Epidermal melanocyte (primary cell): ENCODE results near the gene PAFAH1B2.
"Not testable (repeated sequence)": the region's sequence is repeated elsewhere in the genome, so short reads cannot be mapped to it uniquely, and the experiment has no call there.

ENCODE experiments used
- DNase-seq: peaks from one replicate; pipeline ENCODE4 v3.0.0; 2011; ENCODE audit warnings: low spot score; ENCODE audit not compliant: insufficient read length

Gene PAFAH1B2

DNA sequence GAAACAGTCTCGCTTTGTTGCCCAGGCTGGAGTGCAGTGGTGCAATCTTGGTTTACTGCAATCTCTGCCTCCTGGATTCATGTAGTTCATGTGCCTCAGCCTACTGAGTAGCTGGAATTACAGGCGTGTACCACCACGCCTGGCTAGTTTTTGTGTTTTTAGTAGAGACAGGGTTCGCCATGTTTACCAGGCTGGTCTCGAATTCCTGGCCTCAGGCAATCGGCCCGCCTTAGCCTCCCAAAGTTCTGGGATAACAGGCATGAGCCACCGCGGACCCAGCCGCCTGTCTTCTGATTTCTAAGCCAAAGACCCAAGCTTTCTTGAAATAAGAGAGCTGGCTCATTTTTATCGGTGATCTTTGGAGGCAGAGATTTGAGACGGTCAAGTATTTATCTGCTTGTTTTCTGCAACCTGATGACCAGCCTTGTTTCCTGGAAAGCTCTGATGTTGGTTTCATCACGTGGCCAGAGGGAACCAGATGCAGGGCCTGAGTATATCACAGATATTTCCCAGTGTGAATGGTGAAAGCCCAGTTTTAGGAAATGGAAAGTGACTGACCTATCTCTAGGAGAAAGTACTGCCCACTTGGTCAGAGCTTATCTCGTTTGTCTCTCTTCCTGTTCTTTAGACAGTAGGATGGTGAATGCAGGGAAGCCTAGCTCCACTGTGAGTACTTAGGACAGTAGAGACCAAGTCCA, 28.8 kb downstream of the PAFAH1B2 start:
- no peak for DNase-seq

DNA sequence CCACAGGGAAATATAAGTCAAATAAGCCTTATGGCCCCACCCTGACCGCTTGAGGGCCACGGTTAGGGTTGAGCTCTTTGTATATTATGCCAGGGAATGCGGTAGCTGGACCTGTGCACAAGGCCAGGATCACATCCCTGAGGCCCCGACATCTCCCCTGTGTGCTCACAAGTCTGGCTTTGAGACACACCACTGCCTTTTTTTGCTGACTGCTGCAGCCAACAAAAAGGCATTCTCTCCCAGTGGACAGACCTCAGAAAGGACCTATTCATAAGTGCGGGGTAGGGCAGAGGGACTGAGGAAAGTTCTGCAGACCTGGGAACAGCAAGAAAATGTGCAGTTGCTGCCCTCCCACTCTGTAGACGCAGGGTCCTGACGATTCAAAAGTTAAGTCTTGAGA, 31.0 kb downstream of the PAFAH1B2 start:
- peak; percentile 68 for DNase-seq

DNA sequence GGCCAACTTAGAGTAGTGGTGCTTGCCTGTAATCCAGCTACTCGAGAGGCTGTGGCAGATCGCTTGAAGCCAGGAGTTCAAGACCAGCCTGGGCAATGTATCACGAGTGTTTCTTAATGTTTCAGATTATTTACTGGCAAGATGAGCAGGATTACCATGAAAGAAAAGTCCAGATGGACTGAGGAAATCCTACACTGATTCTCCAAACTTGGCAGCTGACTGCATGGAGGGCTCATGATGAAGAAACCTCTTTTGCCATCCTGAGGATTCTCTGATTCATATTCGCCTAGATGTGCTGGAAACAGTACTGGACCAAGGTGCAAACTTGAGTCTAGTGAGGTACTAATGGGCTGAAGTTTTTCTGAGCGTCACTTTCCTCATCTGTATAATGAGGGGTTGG, 31.7 kb downstream of the PAFAH1B2 start:
- DNase-seq, result no peak

DNA sequence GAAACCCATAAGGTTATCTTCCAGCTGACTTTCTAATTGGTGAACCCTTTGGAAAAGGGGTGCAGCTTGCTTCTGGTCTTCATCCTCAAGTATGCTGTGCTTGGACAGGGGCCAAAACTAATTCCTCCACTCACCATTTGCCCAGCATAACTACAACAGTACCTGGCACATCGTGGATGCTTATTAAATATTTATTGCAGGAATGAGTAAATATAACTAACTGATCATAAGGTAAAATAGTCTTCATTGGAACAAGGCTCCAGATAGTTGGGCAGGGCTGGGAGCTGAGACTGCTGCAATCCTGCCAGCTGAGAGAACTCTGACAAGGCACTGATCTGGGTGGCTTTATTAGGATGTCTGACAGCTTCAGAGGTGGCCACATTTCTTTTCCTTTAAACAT, 32.1 kb downstream of the PAFAH1B2 start:
- DNase-seq, result no peak

DNA sequence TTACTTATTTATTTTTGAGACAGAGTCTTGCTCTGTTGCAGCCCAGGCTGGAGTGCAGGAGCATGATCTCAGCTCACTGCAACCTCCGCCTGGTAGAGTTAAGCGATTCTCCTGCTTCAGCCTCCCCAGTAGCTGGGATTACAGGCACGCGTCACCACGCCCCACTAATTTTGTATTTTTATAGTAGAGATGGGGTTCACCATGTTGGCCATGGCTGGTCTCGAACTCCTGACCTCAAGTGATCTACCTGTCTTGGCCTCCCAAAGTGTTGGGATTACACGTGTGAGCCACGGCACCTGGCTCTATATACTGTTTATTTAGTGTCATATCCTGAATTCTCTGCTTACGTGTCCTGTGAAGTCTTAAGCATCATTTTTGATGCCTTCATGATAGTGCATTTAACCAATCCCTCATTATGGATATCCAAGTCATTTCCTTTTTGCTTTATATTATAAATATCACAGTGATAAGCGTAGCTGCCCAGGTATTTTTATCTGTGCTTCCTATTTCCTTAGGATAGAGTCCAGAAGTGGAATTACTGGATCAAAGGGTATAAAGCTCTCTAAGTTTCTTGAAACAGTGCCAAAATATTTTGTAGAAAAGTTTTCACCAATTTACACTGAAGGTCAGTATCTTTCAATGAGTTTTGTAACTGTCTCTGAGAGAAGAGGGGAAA, 33.6 kb downstream of the PAFAH1B2 start:
- no peak for DNase-seq

DNA sequence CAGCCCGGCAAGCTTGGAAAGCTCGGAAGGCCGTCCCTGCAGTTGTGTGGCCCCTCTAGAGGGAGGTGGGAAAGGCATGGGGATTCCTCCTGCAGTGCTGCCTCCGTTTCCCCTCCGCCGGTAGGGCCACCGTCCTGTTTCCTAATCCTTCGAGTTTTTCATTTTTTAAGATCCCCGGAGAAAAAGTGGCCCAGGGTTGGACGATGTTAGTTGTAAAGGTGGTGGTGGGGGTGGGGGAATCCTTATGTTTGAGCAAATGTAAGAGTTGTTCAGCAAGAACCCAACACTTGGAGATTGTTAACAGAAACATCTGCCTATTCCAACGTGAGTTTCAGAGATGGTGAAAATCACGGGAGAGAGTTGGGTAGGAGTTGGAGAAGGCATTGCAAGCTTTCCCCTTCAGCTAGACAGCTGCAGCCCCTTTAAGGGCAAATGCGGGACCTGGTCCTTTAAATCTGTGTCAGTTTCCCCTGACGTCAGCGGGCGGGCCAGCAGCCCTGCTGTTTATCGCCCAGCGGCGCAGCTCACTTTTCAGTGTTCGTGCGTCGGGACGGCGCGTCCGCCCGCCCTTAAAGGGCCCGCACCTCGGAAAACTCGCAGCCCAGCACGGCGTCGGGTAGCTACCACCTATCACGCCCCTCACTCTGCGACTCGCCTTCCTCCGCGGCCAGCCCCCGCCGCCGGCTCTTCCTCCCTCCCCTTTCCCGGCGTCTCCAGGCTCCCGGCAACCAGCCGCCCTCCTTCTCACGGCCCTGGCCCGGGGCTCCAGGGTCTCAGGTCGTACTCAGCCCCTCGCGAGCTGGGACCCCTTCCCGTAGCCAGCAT, 34.3 kb downstream of the PAFAH1B2 start, which contains the start of gene SIDT2:
Gene SIDT2 (plus strand): TSS at position 534 of the 825 bp plus-strand sequence. CDS start 521 bp downstream, outside the sequence.
- peak; percentile 88 for DNase-seq

DNA sequence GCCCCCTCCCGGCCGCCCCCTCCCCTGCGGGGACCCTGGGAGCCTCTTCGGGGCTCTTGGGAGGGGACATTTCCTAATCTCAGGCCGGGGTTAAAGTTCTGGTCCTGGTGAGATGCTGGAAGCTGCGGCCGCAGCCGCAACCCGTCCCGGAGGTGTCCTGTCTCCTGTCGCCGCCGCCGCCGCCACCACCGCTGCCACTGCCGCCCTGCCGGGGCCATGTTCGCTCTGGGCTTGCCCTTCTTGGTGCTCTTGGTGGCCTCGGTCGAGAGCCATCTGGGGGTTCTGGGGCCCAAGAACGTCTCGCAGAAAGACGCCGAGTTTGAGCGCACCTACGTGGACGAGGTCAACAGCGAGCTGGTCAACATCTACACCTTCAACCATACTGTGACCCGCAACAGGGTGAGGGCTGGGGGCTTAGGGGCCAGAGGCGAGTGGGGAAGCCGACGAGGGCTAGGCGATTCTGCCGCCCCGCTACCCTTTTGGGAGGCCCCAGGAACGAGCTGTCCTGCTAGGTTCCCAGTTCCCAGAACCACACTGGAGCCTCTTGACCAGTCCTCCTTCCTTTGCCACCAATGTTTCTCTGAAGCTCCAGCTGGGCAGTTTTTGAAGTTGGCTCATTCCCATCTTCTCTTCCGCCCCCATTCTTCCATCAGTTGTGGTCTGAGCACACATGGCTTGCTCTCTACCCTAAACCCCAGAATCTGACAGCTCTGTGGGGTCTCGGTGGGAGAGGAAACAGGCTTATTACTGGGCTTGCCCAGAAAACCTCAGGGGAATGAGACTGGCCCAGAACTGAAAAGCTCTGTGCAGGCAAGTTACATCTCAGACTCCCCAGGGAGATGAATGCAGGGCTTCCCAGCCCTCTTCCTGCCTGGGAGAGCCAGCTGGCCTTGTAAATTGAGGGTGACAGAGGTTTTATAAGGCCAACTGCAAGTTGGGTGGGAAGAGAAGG, 35.2 kb downstream of the PAFAH1B2 start:
- DNase-seq, result no peak

DNA sequence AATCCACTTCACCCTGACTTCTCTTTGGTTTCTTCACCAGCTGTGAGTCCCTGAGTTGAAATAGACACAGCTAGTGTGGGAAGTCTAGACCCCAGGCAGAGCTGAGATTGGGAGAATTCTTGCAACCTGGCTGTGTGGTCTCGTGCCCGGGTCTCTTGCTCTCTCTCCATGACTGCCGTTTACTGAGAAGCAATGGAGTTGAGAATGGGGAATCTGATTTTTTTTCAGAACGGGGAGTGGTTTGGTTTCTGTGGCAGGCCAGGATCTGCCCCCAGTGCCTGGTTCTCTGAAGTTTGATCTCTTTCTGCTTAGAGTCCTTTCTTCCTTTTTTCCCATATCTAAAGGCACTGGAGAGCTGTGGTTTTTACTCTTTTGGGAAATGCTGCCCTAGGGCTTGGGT, 35.9 kb downstream of the PAFAH1B2 start:
- DNase-seq, result peak; percentile 51

DNA sequence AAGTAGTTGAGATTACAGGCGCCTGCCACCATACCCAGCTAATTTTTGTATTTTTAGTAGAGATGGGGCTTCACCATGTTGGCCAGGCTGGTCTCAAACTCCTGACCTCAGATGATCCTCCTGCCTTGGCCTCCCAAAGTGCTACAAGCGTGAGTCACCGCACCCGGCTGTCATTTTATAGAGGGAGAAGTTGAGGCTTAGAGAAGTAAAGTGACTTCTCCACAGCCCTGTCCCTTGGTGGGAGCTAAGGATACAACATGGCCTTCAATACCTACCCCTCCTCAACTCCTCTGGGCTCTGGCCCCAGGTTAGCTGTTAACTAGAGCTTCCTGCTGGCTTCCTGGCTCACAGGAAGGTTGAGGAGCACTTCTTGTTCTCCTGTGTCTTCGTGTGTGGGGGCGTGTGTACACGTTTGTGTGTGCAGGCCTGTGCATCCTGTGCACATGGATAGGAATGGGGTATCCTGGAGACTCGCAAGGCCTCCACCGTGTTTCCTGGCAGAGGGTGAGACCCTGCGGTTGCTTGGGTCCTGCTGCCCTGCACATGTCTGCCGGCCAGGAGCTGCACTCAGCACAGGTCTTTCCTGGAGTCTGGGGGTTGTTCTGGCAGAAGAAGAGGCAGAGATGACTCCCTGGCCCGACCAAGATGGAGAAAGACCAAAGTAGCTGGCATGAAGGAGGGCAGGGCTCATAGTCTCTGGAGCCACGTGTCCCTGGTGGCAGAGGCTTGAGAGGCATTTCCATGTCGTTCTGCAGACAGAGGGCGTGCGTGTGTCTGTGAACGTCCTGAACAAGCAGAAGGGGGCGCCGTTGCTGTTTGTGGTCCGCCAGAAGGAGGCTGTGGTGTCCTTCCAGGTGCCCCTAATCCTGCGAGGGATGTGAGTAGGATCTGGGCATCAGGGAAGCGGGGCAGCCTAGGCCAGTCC, 36.8 kb downstream of the PAFAH1B2 start:
- DNase-seq, result no peak

DNA sequence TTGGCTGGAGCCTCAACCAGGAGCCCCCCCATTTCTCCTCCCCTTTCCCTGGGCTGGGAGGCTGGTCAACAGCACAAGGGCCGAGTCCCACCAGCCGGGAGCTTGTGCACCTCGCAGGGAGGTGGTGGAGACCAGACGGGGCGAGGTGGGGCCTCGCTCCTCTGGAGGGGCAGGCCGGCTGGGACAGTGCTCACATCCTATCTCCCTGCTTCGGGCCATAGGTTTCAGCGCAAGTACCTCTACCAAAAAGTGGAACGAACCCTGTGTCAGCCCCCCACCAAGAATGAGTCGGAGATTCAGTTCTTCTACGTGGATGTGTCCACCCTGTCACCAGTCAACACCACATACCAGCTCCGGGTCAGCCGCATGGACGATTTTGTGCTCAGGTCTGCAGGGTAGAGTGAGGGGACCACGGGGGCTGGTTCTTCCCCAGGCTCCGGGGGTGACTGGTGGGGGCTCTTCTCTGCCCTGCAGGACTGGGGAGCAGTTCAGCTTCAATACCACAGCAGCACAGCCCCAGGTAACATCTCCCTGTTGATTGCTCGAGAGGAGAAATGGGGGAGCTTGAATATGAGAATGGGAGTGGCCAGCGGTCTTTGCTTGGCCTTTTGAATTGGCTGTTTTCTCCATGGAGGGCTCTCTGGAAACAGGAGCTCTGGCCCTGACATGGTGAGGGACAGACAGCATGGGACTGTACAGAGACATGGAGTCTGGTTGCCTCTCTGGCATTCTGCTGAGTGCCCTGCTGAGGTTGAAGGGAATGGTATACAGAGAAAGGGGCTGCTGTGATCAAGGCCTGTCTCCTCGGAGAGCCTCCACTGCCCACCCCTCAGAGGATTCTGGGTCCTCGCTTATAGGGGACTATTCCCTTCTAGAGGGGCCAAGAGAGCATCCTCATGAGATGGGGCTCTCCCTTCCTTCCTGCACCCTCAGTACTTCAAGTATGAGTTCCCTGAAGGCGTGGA, 37.8 kb downstream of the PAFAH1B2 start:
- DNase-seq, result no peak

DNA sequence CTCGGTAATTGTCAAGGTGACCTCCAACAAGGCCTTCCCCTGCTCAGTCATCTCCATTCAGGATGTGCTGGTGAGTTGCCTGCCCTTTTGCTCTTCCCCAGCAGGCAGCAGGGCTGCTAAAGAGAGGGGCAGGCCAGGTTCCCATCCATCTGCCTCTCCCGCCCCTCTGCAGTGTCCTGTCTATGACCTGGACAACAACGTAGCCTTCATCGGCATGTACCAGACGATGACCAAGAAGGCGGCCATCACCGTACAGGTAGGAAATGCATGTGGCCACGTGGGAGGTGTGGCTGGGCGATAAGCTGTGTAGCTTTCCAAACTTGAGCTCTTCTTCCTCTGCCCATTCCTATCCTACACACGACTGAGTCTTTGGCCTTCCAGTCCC, 38.5 kb downstream of the PAFAH1B2 start:
- no peak for DNase-seq

DNA sequence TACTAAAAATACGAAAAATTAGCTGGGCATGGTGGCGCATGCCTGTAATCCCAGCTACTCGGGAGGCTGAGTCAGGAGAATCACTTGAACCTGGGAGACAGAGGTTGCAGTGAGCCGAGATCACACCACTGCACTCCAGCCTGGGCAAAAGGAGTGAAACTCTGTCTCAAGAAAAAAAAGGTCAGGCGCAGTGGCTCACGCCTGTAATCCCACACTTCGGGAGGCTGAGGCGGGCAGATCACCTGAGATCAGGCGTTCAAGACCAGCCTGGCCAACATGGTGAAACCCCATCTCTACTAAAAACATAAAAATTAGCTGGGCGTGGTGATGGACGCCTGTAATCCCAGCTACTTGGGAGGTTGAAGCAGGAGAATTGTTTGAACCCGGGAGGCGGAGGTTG, 39.1 kb downstream of the PAFAH1B2 start:
- DNase-seq, result not testable (repeated sequence)

DNA sequence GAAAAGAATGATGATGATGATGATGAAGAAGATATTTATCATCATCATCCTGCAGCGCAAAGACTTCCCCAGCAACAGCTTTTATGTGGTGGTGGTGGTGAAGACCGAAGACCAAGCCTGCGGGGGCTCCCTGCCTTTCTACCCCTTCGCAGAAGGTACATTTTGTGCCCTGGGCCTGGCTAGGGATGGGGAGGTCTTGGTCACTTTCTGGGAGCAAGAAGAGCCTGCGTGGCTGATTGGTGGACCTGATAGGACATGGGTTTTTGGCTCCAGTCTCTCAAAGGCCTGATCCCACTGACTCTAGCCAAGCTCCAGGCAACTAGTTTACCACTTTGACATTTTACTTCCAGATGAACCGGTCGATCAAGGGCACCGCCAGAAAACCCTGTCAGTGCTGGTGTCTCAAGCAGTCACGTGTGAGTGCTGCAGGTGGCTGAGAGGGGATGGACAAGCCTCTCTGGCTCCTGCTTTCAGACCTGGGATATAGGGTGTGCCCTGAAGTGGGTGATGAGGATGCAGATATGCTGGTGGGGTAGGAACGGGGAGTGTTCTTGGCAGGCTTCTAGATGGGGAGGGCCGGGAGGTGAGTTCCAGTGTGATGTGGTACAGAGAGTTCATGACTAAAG, 39.8 kb downstream of the PAFAH1B2 start:
- DNase-seq, result no peak

DNA sequence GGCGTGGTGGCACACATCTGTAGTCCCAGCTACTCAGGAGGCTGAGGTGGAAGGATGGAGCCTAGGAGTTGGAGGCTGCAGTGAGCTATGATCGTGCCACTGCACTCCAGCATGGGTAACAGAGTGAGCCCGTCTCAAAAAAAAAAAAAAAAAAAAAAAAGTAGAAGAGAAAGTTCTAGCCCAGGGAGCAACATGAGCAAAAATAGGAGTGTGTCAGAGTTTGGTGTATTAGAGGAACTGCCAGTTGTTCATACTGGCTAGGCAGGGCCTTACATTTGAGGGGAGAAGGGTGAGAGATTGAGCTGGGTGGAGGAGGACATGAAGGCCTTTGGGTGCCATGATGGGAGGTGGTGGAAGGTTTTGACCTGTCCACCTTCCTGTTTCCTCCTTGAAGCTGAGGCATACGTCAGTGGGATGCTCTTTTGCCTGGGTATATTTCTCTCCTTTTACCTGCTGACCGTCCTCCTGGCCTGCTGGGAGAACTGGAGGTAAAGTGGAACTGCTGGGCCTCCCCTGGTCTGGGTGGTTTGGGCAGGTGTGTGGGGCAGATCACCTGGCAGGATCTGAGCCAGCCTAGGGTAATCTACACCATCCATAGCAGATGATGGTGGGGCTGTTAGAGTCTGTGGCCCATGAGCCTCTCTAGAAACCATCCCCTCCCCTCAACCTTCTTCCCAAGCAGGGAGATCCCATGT, 41.8 kb downstream of the PAFAH1B2 start:
- no peak for DNase-seq

DNA sequence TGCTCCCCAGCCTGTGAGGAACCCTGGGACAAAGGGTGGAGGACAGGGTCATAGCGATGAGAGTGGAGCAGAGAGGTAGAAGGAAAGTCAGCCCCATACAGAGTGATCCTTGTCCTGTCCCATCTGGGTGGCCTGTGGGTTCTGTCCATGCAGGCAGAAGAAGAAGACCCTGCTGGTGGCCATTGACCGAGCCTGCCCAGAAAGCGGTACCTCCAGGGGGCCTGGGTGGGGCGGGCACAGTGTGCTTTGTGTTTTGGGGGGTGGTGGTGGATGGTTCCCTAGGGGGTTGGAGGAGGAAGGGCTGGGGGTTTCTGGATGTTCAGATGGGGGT, 42.3 kb downstream of the PAFAH1B2 start:
- DNase-seq, result no peak

DNA sequence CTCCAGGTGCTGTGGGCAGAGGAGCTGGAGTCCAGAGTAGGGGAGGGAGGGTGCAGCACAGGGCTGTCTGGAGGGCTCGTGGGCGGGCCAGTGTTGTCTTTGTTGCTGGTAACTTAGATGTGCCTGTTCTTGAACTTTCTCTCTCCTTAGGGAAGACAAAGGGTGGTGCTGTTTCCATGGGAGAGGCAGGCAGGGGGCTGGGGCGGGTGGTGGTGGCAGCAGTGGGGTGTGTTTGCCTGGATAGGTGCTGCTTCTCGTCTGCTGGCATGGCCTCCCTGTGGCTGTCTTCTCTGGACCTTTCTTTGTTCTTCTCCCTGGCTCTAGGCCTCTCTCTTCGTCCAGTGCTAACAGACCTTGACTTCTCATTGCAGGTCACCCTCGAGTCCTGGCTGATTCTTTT, 42.9 kb downstream of the PAFAH1B2 start:
- no peak for DNase-seq

DNA sequence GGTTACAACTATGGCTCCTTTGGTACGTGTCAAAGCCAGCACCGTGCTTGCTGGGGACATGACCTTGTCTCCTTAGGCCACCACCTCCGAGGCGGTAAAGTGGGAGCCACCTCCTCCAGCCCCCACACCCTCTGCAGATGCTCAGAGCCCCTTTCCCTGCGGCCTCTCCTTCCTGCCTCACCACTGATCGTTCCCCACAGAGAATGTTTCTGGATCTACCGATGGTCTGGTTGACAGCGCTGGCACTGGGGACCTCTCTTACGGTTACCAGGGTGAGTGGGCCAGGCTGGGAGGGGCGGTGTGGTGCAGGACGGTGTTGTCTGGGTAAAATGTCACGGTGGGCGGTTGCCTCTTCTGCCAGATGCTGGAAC, 43.3 kb downstream of the PAFAH1B2 start:
- DNase-seq, result no peak
